Ovary (tissue), 3 donors: ENCODE results near the gene ALOX5.

Experiments
- CTCF ChIP-seq, 3 donors: fragments of 450-650 bp in 2 of 3; fragments of 200-600 bp in 1 of 3; IDR thresholded peaks; one replicate each; pipeline versions ENCODE4 v1.5.1 to v1.8.0; 2016 to 2022; ENCODE audit warnings: antibody characterized with exemption in 3 of 3, mild to moderate bottlenecking in 1 of 3
- EP300 ChIP-seq: sonication (generic); formaldehyde crosslinking; IDR thresholded peaks from one replicate; pipeline ENCODE4 v1.6.1; 2017; ENCODE audit warnings: antibody characterized with exemption
- POLR2A ChIP-seq: fragments of 450-650 bp; IDR thresholded peaks from one replicate; pipeline ENCODE4 v1.6.1; 2017; ENCODE audit warnings: antibody characterized with exemption, mild to moderate bottlenecking, moderate library complexity
- donor health status: DM: no; HTN: no; CAD: no.

GRCh38 chr10:45386657-45387056 is 12.6 kb downstream of the ALOX5 start:
- TF ChIP-seq CTCF (IDR thresholded peaks at IDR 0.05), result no peak
- TF ChIP-seq POLR2A, result no peak
- no peak for TF ChIP-seq EP300
